NCI-H2196 treated with DMSO at 0.1 percent for 48 hours (cell line): ENCODE measurements around the gene MLC1.

Experiments used
- DNase-seq: peaks from one replicate; lab custom pipeline; 2025; ENCODE audit not compliant: unreplicated experiment; lab: John Stamatoyannopoulos, UW

MLC1 gene

DNA sequence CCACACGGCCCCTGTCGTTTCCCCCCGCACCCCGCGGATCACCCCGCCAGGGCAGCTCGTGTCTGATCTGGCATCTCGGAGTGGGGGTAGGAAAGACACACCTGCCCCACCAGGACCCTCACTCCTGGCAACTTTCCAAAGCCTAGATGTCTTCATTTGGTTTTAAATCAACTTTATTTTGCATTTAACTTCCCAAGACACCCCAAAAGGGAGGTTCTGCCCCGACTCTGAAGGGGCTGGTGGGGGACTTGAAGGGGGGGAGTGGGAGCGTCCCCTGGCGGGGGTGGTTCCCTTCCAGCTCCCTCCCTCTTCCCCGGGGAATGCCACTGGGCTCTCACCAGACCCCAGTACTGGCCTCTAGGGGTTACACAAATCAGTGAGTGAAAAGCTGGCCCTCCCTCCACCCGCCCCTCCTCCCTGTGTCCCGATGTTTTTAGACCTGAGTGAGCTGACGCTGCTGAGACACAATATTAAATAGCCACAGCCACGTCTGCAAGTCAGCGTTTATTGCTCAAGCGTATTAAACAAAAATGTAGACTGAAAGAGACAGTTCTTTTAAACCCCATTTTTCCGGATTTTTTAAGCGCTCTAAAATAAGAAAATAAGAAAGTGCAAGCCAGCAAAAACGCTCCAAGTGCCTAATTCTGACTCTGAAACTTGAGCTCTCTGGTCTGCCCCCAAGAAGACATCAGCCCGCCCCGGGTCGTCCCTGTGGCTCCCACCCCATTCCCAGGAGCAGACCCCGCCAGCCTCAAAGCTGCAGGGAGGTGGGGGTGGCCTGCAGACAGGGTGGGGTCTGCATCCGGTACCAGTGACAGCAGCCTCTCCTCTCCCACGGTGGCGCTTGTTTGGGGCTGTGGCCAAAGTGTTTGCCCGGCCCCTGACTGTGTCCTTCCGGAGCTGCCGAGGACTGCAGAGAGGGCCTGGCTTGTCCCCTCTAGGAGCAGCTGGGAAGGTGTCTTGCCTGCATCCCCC is 26.0 kb downstream of the MLC1 start:
- no peak for DNase-seq

DNA sequence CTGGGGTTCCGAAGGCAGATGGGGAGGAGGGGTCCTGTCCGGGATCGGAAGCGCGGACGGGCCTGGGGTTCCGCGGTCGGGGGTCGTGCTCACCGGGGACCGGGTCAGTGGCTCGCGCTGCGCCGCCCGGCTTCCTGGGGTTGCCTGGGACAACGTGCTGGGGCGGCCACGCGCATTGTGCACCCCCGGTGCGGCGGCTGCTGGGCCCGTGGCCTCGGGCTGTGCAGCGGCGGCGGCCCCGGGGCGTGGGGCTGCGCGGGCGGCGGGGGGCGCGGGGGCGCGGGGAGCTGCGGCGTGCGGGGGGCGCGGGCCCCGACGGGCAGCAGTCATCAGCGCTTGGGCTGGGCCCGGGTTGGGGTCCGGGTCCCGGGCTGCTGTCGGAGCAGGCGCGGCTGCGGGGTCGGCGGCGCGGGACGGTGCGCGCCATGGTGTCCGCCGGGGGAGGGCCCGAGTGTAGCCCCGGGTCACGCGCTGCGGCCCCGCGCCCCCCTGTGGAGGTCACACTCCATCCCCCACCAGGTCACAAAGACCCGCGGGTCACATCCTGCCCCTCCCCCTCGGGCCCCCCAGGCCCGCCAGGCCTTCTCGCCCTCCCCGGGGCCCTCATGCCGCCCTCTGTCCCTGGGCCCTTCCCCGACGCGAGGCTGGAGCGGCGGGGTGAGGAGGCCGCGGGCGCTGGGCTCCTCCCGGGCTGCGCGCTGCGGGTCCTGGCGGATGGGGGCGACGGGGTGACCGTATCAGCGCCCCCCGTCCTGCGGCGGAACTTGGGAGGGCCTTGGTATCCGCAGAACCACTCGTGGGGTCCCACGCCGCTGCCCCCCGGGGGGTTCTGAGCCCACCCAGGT is 26.9 kb downstream of the MLC1 start, which contains the start of gene TTLL8:
Gene TTLL8 (minus strand): TSS at position 238 of the 845 bp plus-strand sequence.
- no peak for DNase-seq

DNA sequence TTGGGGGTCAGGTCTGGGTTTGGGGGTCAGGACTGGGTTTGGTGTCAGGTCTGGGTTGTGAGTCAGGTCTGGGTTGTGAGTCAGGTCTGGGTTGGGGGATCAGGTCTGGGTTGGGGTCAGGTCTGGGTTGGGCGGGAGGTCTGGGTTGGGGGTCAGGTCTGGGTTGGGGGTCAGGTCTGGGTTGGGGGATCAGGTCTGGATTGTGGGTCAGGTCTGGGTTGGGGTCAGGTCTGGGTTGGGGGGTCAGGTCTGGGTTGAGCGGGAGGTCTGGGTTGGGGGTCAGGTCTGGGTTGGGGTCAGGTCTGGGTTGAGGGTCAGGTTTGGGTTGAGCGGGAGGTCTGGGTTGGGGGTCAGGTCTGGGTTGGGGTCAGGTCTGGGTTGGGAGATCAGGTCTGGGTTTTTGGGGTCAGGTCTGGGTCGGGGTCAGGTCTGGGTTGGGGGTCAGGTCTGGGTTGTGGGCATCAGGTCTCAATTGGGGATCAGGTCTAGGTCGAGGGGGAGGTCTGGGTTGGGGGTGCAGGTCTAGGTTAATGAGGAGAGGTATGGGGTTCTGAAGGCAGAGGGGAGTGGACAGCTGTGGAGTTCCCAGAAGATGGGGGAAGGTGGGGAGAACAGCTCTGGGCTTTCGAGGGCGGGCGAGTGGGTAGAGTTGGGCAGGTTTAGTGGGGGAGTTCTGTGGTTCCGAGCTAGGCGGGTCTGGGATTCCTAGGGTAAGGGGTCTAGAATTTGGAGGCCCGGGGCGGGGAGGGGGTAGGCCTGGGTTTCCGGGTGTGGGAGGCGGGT is 27.8 kb downstream of the MLC1 start:
- no peak for DNase-seq

DNA sequence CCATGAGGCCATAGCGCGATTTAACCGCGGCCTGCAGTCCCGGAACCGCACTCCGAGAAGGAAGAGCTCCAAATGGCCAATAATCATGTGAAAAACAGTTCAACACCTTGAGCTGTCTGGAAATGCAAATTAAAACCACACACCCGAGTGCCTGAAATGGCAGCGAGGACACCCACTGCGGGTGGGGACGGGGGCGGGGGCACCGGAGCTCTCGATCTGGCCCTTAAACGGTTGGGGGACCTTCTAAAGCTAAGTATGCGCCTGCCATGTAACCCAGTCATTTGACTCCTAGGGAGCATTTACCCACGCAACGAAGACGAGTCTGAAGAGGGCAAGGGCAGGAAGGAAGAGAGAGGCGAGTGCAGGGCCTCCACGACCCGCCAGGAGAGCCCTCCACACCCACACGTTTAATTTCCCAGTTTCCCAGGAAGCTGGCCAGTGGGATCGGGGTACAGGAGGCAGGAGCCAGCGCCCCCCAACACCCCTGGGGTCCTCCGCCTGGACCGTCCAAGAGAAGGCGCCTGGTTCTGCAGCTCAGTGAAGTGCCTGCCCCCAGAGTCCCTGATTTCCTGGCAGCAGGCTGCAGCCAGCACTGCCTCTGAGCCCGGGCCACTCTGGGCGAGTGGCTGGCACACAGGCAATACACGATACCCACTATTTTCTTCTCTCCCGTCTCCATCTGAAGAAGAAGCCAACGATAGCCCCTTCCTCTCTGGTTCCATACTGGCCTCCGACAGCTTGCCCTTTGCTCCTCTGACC is 28.8 kb downstream of the MLC1 start:
- no peak for DNase-seq

DNA sequence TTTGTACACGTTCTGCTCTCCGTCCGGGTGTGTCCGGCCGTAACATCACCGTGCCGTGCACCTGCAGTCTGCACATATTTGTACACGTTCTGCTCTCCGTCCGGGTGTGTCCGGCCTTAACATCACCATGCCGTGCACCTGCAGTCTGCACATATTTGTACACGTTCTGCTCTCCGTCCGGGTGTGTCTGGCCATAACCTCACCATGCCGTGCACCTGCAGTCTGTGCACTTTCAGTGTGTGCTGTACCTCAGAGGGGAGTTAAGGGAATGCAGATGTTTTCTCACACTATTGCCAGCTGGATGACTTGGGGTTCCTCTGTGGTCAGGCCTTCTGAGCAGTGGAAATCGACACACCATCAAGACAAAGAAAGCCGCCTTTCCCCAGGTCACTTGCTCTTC is 31.4 kb downstream of the MLC1 start:
- DNase-seq: no peak

DNA sequence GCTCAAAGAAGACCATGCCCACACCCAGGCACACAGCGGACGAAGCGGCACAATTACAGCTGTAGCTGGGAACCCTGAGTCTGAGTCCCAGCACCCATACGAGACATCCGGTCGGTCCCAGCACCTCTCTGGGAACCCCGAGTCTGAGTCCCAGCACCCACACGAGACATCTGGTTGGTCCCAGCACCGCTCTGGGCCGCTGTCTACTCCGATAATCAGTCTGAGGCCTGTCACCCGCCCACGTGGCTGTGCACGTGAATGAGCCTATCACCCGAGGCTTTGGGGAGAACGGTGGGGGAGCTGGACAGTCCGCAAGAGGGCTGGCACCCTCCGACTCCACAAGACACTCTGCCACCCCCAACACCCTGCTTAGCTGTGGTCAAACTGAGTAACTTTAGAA is 33.3 kb downstream of the MLC1 start:
- DNase-seq: no peak

DNA sequence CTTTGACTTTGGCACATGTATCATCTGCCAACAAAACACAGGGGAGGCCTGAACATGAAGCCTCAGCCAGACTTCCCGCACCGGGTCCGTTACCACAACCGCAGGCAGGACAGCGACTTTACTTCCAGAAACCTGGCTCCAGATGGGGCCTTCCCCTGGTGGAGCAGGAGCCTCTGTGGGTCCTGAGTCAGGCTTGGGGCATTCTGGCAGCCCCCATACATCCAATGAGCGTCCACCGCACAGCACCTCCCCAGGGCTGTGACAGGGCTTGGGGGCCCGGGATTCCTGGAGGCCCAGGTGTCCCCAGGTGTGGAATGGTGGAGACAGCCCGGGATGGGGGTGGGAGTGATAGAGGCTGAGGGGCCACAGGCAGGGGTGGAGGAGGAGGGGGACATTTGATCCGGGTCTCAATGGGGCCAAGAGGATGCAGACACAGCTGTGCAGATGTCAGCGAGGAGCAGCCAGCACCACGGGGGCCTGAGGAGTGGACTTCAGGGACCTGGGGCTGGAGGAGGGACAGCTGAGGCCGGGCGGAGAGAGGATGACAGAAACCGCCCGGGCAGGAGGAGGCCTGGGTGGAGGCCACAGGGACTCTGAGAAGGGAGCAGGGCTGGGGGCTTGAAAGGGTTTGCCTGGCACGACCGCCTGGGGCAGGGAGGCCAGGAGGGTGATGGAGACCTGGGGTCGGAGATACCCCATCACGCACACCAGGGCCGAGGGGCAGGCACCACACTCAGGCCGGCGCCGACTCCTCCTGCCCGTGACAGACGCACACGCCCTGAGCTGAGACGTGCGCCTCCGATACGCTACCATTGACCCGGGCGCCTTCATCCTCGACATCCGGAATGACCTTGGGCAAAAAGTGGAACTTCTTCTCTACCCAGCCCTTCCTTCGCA is 35.7 kb downstream of the MLC1 start:
- DNase-seq: no peak

DNA sequence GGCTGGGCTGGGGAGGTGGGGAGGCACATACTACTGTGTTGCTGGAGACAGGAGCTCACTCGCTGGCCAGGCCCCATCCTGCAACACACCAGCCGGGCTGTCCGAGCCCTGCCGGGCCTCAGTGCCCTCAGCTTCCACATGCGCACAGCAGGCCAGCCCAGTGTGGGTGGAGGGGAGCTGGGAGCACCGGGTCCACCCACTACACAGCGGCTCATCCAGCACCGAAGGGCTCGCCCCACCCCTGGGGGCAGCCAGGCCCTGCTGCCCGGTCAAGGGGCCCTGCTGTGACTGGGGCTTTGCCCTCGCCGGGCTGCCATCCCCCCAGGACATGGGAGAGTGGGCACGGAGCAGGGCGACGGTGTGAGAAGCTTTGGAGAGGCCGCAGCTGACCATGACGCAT is 36.4 kb downstream of the MLC1 start:
- DNase-seq: no peak

DNA sequence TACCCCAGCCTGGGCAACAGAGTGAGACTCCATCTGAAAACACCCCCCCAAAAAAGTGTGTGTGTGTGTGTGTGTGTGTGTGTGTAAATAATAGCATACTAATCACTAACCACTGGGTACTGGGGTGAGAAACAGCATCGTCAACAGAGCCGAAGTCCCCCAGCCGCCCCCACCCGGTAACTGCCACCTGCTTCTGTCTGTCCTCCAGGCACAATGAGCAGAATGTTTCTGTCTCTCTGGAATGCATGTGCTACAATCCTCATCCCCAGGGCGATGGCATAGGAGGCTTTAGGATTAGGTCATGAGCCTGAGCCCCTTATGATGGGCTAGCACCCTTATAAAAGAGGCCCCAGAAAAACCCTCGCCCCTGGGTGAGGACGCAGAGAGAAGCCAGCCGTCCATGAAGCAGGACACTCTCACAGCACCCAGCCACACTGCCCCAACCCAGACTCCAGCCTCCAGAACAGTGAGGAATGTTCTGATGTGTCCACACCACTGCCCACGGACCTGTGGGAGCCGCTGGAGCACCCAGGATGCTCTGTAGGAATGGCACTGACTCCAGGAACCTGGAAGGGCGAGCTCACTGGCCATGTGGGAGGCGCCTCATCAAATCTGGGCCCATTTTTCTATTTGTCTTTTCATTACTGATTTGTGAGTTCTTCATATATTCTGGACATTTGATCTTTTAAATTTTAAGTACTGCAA is 37.0 kb downstream of the MLC1 start:
- no peak for DNase-seq

DNA sequence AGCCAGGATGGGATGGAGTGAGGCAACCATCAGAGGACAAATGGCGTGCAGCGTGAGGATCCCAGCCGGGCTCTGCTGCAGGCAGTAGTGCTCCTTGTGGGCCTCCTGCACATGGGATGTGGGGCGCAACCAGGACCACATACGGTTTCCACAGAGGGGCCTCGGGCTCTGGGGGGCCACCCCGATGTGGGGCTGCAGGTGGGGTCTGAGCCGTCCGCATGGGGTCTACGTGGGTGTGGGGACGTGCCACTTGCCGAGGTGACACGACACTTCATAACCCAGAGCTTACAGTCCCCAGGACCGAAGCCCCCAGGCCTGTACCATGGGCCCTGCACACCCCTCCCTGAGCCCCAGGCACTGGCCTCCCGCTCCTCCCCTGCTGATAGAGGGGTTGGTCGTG is 37.9 kb downstream of the MLC1 start:
- DNase-seq: no peak

DNA sequence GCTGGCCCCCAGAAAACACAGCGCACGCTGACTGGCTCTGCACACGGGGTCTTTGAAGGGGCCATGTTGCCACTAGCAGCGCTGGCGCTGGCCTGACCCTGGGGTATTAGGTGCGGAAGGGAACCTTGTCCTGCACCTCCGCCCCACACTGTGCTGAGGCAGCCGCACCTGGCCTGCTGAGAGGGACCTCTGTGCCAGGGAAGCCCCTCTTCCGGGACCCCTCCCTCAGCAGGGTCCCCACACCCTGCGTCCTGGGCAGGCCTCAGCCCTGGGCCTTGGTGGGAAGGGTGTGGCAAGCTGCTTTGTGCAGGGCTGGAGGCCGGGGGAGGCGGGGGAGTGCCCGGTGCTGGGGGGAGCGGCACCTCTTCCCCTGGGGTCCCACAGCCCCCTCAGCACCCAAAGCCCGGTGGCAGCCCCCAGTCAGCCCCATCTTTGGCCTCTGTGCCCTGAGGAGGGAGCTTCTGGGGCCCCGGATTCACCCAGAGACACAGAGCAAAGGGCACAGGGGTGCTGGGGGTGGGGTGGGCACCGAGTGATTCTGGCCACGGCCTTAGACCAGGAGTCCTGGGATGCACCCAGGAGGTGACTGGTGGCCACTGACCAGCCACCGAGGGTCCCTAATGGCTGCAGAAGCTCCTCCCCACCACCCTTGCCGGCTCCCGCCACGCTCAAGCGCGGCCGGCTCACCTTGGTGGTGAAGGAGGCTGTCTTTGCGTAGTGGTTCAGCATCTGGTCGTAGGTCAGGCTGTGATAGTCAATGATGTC is 38.6 kb downstream of the MLC1 start:
- no peak for DNase-seq

DNA sequence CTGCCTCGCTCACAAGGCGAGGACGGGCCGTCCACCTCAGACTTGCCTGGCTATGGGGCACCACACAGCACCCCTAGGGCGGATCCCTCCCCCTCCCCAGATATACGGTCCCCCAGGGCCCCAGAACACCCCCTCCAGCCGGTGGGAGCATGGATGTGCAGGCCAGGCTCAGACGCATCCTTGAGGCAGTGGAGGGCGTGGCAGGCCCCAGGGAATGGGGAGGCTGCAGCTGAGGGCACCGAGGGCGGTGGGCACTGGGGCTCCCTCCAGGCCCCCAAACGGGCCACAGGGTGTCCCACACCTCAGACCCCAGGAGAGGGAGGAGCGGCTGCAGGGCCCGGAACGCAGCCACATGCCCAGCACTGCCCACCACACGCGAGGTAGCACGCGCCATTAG is 39.2 kb downstream of the MLC1 start:
- no peak for DNase-seq

DNA sequence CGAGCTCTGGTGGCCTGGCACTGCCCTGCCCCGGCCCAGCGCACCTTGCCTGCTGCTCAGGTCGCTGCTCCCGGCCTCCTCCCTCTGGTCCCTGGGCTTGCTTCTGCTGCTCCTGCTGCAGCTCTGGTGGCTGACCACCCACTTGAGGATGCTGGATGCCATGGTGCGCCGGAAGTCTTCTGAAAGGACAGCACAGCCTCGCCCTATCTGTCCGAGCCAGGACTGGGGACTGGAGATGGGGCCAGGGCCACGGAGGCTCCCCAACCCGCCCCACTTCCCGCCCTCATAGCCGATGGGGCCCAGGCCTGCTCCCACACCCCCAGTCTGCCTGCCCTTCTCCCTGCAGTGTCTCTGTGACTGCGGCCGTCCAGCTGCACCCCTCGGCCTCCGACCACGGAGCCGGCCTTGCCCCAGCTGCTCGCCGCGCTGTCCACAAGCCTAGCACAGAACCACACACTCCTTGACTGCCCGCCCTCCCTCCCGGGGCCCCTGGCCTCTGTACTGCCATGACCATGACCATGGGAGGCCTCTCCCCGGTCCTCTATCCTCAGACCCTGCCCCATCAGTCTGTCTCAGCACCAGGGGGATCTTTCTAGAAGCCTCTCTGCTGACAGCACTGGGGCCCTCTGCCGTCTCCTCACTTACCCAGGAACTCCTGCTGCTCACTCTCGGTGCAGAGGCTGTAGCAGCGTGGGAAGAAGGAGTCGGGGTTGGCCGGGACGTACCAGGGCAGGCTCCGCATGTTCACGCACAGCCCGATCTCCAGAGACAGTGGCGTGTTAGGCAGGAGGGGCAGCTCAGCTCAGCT is 39.8 kb downstream of the MLC1 start:
- no peak for DNase-seq

DNA sequence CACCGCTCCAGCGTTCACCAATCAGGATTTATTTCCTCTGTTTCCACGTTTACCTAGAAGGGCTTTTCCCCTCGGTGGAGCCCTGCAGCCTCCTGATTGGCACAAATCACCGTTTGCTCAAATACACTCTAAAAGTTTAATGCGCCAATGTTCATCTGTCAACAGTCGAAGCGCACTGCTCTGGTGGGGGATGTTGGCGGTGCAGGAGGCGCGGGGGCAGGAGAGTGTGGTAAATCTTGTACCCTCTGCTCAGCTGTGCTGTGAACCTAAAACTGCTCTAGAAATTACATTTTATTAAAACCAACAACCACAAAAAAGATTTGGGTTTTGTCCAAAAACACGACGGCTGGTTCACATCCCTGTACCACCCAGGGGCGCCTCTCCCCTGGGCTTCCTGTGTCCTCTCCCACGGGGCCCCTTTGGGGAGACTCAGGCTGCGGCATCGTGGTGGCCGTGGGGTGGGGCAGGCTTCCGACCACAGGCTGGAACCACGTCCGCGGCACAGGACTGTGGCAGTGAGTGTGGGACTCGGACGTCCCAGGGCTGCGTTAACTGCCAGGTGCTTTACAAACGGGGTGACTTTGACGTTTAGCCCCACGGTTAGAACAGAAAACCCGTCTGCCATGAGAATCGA is 40.6 kb downstream of the MLC1 start:
- no peak for DNase-seq

DNA sequence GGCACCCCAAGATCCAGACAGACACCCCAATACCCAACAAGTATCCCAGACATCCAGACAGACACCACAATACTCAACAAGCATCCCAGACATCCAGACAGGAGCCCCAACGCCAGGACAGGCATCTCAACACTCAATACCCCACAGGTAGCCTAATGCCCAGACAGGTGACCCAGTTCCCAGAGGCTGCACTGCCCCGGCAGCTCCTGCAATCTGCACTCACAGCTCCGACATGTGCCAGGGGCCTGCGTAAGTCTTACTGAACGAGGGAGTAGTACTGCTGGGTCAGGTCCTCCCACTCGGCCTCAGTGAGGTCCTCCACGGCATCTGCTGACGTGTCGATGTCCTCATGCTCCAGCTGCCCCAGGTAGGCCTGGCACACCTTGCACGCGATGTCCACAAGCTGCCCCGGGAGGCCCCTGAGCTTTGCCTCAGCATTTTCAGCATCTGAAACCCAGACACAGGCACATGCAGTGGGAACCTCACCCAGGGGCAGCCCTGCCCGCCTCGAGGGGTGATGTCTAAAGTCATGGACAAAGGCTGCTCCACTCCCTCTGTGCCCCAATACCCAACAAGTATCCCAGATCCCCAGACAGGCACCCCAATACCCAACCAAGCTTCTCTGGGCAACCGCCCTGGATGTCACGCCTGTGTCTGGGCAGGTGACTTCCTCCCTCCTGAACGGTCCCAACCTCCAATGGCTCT is 43.7 kb downstream of the MLC1 start:
- DNase-seq: no peak

DNA sequence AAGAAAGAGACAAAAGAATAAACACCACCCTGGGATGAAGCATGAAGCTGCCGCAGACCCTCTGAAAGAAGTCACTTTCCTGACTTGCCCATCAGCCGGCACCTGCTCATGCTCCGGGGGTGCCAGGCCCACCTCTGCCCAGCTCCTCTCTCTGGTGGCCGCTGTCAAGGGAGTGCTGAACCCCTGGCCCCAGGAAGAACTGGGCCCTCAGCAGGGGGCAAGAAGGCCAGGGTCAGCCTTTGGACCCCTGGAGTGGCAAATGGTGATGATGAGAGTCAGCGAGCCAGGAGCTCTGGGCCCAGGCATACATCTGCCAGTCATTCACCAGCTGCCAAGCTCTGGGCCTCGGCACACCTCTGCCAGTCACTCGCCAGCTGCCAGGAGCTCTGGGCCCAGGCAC is 44.5 kb downstream of the MLC1 start:
- DNase-seq: no peak
